WI38 (cell line): ENCODE measurements around the gene SCRN1.

ENCODE experiments used
- H3K4me3 ChIP-seq: 2 replicates; pipeline ENCODE4 v1.5.1; 2011; ENCODE audit warnings: low read depth, mild to moderate bottlenecking, control low read depth, low read length
- CTCF ChIP-seq: IDR thresholded peaks from 2 replicates; pipeline ENCODE4 v1.5.1; 2012; ENCODE audit warnings: low read depth, mild to moderate bottlenecking, control low read depth, low read length

The SCRN1 gene

DNA sequence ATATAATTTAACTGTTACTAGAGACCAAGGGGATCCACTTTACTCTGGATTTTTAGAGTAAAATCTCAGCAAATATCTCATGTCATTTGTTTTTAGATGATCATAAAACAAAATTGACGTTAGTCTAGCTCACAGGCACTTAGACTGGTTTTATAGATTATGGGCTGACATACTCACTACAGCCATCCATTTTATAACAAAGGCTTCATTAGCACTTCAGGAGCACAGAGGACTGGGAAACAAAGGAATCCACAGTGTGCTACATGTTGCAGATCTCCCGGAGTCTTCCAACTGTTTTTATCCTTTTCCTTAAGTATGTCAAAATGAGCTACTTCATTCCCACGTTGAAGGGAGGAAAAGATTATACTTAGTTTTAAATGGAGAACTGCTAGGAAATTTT, 15.9 kb upstream of the SCRN1 start:
- TF ChIP-seq CTCF, result no peak
- H3K4me3 ChIP-seq, result no peak overlapping the region

- TF ChIP-seq CTCF, result no peak
- H3K4me3 ChIP-seq, result no peak overlapping the region
These were observed 13.5 kb upstream of the SCRN1 start for GRCh38 chr7:30003098-30003497.

GRCh38 chr7:30001998-30002397, 12.4 kb upstream of the SCRN1 start:
- H3K4me3 ChIP-seq, result no peak overlapping the region
- no peak for TF ChIP-seq CTCF

DNA sequence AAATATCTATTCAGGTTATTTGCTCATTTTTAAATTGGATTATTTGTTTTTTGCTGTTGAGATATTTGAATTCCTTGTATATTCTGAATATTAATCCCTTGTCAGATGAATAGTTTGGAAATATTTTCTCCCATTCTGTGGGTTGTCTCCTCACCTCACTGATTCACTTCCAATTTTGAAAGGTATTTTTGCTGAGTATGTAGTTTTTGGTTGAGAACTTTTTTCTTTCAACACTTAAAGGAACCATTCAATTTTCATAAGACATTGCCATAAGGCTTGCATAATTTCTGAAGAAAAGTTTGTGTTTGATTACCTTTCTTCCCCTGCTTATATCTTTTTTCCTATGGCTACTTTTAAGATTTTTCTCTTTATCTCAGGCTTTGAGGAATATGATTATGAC, 8.9 kb upstream of the SCRN1 start:
- H3K4me3 ChIP-seq, result no peak overlapping the region
- no peak for TF ChIP-seq CTCF

DNA sequence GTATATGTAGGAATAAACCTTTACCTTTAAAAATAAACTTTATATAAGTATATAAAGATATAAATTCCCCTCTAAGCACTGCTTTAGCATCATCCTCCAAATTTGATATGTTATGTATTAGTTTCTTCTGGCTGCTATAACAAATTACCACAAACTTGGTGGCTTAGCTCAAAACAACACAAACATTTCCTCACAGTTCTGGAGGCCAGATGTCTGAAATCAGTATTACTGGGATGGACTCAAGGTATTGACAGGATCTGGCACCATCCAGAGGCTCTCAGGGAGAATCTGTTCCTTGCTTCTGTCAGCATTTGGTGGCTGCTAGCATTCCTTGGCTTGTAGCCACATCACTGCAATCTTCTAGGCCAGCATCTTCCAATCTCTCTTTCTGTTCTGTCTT, 6.7 kb upstream of the SCRN1 start:
- no peak for TF ChIP-seq CTCF
- H3K4me3 ChIP-seq, result no peak overlapping the region

DNA sequence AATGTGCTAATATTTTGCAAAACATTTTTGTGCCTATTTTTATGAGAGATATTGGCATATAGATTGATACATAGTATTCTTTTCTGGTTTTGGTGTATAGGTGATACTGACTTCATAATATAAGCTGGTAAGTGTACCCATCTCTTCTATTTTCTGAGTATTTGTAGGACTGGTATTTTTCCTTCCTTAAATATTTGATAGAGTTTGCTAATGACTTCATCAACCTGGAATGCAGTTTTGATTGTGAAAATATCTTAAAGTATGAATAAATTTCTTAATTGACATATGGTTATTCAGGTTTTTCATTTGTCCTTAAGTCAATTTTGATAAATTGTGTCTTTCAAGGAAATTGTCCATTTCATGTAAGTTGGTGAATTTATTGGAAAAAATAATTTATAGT, 6.1 kb upstream of the SCRN1 start:
- H3K4me3 ChIP-seq, result no peak overlapping the region

GRCh38 chr7:29993140-29993539, 3.5 kb upstream of the SCRN1 start:
- H3K4me3 ChIP-seq, result no peak overlapping the region
- no peak for TF ChIP-seq CTCF

More for the DNA sequence above, 6.1 kb upstream of the SCRN1 start:
- TF ChIP-seq CTCF, result no peak
